ENCODE results near the gene MAB21L2. TPM values are rescaled to one million over a fixed set of nuclear protein-coding genes. Genes with fewer than 3 reads are reported as not detected.

Gene MAB21L2
- total RNA-seq, 1 experiment from 2014 or later, result not detected

DNA sequence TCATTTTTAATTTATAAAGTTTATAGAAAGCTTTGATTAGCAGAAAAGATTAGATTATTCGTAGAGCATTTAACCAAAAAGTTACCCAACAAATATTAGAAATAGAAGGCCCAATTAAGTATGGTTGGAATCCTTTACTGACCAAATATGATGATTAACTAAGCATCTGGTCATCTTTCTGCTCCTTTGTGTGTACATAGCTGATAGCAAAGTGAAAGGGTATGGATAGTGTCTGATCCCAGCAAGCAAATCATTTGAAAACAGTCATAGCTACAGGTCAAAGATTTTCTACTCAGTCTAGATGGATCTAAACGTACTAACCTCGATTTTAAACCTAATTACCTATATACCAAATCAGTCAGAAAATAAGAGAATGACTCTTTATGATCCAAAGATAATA is 7.3 kb upstream of the MAB21L2 start:
- DNase-seq (ENCODE audit: low spot score), result no peak

- no peak for DNase-seq (ENCODE audit: low spot score)
Observed at GRCh38 chr4:150577796-150578195, 4.2 kb upstream of the MAB21L2 start.

GRCh38 chr4:150578745-150579501 is 3.0 kb upstream of the MAB21L2 start:
- no peak for DNase-seq (ENCODE audit: low spot score)

DNA sequence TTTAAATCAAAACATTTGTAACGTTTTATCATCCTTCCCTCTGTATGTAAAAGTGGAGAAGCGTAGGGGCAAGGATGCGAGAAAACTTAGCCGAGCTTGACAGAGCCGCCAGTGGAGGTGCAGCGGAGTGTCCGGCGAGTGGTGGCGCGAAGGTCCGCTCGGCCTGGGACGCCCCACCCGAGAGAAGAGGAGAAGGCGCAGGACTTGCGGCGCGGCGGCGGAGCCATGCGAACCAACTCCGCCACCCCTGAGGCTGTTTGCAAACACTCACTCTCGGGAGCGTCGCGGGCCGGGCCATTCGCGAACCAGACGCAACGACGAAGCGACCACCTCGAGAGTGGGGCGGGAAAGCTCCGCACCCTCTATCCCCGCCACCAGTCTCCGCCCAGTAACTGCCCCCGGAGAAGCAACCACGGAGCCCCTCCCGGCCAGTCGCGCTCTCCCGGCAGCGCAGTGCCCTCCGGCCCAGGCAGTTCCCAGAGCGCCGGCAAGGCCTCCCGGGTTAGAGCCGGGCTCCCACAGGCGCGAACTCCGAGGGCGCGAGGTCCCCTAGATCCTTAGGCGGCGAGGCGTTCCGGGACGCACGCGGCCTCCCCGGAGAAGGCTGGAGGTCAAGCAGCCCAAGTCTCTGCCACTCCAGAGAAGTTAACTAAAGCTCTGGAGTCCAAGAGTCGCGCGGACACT is 2.3 kb upstream of the MAB21L2 start:
- no peak for DNase-seq (ENCODE audit: low spot score)

DNA sequence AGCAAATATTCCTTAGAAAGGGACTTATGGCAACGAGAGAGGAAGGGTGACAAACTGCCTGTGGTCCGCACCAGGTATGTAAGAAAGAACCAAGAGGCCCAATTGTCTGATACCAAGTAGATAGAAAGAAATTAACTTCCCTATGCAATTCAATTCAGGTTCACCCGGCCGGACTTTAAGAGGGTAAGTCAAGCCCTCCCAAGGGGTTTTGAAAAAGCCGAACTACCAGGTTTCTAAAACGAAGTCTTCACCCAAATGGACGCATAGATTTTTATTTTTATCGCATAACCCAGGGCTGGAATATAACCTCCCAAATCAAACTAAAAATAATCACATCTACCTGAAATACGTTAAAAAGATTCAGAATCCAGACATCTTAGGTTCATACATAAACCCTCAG is 1.6 kb upstream of the MAB21L2 start:
- no peak for DNase-seq (ENCODE audit: low spot score)

- DNase-seq (ENCODE audit: low spot score), result no peak
Observed at GRCh38 chr4:150581056-150581605, 820 bp upstream of the MAB21L2 start.

DNA sequence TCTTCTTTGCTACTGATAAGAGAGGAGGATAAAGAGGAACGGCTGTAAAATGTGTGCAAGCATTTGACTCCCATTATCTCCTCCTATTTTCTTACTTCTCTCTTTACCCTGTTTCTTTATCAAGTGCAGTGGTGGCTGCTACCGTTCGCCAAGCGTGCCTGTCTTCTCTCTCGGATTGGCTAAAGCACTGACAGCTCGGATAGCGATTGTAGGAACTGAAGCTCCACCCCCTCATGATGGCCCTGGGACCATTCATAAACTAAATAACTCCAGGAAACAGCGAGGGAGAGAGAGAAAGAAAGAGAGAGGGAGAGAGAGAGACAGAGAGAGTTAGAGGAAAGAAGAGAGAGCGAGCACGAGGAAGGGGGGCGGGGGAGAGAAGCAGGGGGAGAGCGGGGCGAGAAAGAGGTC is 305 bp upstream of the MAB21L2 start:
- no peak for DNase-seq (ENCODE audit: low spot score)

GRCh38 chr4:150582873-150583286 is 929 bp downstream of the MAB21L2 start:
- no peak for DNase-seq (ENCODE audit: low spot score)

GRCh38 chr4:150583287-150584110 is 1.5 kb downstream of the MAB21L2 start:
- DNase-seq (ENCODE audit: low spot score), result no peak

DNA sequence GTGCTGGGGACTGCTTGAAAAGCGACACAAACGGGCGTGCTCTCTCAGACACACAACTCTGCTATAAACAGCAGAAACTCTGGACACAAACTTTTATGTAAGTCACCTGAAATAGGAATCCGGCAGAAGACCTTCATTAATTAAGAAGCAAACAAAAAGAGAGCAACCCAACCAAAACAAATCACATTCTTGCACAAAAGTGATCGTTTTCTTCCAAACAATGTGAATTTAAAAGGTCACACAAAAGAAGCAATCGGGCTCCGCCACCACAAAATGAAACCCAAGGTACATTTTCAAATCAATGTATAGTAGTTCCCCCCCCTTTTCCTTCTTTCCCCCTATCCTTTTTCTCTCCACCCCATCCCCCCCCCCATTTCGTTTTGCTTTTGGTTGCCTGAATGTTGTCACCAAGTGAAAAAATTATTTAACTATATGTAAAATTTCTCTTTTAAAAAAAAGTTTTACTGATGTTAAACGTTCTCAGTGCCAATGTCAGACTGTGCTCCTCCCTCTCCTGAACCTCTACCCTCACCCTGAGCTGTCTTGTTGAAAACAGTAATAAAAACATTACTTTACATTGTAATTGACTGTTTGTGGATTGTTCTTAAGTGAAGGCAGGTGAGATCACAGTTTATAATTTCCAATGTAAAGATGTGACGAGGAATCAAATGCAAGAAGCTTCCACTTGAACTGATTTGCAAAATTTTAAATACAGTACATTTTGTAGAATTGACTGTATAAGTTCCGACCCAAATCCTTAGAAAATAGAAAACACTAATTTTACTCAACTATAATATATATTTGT is 2.4 kb downstream of the MAB21L2 start:
- no peak for DNase-seq (ENCODE audit: low spot score)

GRCh38 chr4:150585611-150586010 is 3.7 kb downstream of the MAB21L2 start:
- DNase-seq (ENCODE audit: low spot score), result no peak

DNA sequence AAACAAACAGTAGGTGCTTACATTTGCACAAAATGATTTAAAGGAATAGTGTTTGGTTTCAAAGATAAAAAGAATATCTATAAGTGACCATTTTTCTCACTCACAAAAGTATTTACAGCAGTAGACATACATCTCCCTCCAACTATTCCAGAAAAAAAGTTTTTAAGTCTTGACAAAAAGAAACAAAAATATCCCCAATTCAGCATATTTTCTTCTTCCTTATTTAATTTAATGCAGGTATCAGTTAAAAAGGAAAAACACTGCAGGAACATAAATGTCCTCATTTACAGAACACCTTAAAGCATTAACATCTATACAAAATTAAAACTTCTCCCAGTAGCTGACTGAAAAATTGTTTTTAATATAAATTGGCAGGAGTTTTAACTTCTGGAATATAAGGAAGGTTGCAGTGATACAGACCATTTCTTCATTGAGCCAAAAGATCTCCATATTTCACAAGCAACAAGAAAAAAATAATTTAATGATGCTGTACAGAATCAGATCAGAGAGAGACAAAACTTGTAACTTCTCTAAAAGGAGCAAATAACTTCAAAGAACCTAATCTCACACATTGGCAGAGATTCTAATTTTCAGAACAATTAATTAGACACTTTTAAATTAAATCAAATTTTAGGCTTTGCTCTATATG is 4.3 kb downstream of the MAB21L2 start:
- no peak for DNase-seq (ENCODE audit: low spot score)

DNA sequence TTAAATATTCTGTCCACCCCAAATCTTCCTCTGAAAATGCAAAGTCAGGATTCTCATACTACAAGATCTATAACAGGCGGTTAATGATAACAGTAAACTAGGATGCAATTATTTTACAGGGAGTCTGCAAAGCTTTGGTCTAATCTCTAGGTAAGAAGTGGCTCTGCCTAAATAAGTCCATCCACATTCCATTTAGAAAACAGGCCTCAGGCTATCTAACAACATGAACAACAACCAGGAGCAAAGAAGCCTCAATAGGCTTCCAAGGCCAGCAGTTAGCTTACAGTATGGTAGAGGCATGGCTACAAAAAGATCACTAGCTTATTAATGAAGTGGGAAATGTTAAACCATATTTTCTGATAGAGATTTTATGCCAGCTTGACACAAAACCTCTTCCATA is 6.4 kb downstream of the MAB21L2 start:
- no peak for DNase-seq (ENCODE audit: low spot score)

GRCh38 chr4:150589157-150589556 is 7.2 kb downstream of the MAB21L2 start:
- no peak for DNase-seq (ENCODE audit: low spot score)

- no peak for DNase-seq (ENCODE audit: low spot score)
Observed at GRCh38 chr4:150590631-150591030, 8.7 kb downstream of the MAB21L2 start.

- DNase-seq (ENCODE audit: low spot score), result no peak
Observed at GRCh38 chr4:150591406-150591805, 9.5 kb downstream of the MAB21L2 start.

- DNase-seq (ENCODE audit: low spot score), result no peak
Observed at GRCh38 chr4:150591904-150592303, 10.0 kb downstream of the MAB21L2 start.

GRCh38 chr4:150593996-150594395 is 12.0 kb downstream of the MAB21L2 start:
- DNase-seq (ENCODE audit: low spot score), result no peak

GRCh38 chr4:150598909-150599308 is 17.0 kb downstream of the MAB21L2 start:
- DNase-seq (ENCODE audit: low spot score), result no peak

DNA sequence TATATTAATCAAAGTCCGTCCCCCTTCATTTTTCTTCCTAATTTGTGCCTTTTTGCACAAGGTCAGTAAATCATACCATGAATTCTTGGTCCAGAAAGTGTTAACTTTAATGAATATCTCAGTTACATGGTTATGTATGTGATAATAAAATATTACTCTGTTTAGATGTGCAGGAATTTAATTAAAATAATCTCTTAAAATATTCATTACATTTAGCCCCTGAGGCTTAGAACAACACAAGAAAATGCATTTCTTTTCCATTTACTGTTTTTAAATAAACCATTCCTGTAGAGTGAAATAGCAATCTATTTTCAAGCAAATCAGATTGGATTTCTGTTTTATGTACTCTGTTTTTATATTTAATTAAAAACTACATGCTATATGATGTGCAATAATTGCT is 17.6 kb downstream of the MAB21L2 start:
- no peak for DNase-seq (ENCODE audit: low spot score)

Measured in HT-29 (cell line).